ENCODE results near the gene DERA.
"Not testable (repeated sequence)": the region's sequence is repeated elsewhere in the genome, so short reads cannot be mapped to it uniquely, and the experiment has no call there.

DERA gene

DNA sequence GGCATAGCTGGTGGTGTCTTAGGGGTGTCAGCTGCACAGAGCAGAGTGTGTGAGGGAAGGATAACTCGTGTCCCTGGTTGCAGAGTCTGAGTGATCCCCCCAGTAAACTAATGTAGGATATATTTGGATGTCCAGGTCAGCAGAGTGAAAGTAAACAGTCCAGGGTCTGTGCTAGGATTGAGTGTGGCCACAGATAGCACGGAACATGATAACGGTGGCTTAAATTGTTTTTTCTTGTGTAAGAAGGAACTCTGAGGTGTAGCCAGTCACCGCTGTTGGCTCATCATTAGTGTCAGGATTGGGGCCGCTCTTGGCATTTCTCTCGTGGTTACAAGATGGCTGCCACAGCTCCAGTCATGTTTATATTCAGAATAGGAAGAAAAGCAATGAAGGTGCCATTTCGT, 97.3 kb downstream of the DERA start:
- DNase-seq (ENCODE audit: low read depth in 2 of 3, low spot score in 1 of 3), result no peak

DNA sequence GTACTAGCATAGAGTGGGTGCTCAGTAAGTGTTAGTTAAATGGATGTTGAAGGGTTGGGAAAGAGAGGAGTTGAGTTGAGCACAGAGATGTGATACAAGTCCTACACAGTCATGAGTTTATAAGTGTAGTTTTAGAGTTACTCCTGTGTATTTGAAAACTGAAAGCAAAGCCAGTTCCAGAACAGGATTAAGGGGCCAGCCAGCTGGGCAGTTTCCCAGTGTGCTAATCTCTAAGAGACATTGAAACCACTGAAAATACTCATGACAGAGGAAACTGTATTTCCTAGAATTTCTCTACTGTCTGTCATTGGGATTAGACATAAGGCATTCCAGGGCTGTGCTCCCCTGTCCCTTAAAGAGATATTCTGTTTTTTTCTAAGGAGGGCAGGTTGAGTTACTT, 101.0 kb downstream of the DERA start:
- no peak for DNase-seq (ENCODE audit: low read depth in 2 of 3, low spot score in 1 of 3)

DNA sequence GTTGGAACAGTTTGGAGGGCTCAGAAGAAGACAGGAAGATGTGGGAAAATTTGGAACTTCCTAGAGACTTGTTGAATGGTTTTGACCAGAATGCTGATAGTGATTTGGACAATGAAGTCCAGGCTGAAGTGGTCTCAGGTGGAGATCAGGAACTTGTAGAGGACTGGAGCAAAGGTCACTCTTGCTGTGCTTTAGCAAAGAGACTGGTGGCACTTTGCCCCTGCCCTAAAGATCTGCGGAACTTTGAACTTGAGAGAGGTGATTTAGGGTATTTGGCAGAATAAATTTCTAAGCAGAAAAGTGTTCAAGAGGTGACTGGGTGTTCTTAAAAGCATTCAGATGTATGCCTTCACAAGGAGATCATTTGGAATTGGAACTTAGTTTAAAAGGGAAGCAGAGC, 102.6 kb downstream of the DERA start:
- DNase-seq (ENCODE audit: low read depth in 2 of 3, low spot score in 1 of 3), result not testable (repeated sequence)

DNA sequence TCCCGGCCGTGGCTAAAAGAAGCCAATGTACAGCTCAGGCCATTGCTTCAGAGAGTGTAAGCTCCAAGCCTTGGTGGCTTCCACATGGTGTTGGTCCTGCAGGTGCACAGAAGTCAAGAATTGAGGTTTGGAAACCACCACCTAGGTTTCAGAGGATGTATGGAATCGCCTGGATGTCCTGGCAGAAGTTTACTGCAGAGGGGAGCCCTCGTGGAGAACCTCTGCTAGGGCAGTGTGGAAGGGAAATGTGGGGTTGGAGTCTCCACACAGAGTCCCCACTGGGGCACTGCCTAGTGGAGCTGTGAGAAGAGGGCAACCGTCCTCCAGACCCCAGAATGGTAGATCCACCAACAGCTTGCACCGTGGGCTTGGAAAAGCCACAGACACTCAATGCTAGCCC, 103.3 kb downstream of the DERA start:
- DNase-seq (ENCODE audit: low read depth in 2 of 3, low spot score in 1 of 3), result not testable (repeated sequence)

DNA sequence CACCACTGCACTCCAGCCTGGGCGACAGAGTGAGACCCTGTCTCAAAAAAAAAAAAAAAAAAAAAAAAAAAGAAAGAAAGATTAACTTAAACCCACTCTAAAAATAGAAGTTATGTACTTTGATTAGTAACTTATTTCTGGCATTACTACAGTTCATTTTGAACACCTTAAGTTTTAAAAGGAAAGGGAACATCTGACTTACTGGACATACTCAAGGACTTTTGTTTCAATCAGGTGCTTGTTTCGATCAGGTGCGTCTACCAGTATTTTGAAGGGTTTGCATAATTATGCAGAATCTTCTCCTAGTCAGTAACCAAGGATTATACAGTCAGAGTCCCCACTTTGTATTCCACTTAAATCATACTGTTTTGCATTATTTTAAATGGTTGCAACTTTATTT, 105.6 kb downstream of the DERA start:
- no peak for DNase-seq (ENCODE audit: low read depth in 2 of 3, low spot score in 1 of 3)

DNA sequence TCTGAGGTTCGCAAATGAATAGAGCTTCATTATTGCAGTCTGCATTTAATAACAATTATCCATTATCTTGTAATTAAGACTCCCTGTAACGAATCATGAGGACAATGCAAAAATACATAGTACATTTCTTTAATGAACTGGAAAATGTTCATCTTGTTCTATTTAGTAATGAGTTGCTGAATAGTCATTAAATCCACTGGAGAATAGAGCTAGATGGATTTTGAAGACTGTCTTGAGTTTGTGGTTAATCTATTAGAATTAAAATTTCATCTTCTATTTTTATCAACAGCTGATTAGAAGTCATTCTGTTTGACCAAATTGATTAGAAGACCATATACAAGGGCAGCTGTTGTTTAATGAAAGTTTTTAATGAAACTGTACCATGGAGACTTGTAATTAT, 107.2 kb downstream of the DERA start:
- no peak for DNase-seq (ENCODE audit: low read depth in 2 of 3, low spot score in 1 of 3)

DNA sequence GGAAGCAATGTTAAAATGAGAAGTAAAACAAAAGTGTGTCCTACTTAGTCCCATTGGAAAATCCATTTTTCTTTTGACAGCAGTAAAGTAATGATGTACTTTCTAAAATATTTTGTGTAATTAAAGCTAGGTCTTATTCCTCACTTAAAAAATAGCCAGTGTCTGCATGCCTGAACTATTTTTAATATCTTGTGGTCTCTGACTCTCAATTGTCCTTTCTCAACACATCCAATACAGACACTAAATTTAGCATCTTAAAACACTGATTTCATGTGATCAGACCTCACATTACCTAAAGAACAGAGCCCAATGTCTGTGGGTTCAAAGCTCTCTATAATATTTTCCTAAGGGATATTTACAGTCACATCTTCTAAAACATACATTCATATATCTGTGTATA, 108.0 kb downstream of the DERA start:
- no peak for DNase-seq (ENCODE audit: low read depth in 2 of 3, low spot score in 1 of 3)

DNA sequence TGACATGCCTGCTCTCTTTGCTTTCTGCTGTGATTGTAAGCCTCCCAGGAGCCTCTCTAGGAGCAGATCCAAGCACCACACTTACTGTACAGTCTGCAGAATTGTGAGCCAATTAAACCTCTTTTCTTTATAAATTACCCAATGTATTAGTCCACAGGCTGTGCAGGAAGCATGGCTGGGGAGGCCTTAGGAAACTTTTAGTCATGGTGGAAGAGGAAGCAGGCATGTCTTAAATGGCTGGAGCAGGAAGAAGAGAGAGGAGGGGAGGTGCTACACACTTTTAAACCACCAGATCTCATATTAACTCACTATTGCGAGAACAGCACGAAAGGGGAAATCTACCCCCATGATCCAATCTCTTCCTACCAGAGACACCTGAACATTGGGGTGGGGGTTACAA, 108.9 kb downstream of the DERA start:
- no peak for DNase-seq (ENCODE audit: low read depth in 2 of 3, low spot score in 1 of 3)

DNA sequence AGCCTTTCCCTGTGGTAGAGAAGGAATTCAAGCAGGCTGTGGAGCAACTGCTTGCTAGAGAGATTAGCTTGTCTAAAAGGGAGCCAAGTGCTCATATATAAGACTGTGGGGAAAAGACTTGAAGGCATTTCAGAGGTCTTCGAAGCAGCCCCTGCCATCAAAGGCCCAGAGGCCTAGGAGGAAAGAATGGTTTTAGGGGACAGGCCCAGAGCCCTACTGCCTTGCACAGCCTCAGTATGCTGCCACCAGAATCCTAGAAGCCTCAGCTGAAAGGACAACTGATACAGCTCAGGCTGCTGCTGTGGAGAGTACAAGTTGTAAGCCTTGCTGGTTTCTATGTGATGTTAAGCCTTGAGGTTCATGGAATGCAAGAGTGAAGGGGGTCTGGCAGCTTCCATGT, 109.9 kb downstream of the DERA start:
- DNase-seq (ENCODE audit: low read depth in 2 of 3, low spot score in 1 of 3), result no peak

DNA sequence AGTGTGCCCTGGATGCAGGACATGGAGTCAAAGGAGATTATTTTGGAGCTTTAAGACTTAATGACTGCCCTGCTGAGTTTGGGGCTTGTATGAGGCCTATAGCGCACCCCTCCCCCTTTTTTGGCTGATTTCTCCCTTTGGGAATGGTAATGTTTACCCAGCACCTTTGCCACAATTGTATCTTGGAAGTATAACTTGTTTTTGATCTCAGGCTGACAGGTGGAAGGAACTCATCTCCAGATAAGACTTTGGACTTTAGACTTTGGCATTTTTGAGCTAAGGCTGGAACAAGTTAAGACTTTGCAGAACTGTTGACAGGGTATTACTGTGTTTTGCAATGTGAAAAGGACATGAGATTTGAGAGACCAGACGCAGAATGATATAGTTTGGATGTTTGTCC, 110.5 kb downstream of the DERA start:
- DNase-seq (ENCODE audit: low read depth in 2 of 3, low spot score in 1 of 3), result no peak

DNA sequence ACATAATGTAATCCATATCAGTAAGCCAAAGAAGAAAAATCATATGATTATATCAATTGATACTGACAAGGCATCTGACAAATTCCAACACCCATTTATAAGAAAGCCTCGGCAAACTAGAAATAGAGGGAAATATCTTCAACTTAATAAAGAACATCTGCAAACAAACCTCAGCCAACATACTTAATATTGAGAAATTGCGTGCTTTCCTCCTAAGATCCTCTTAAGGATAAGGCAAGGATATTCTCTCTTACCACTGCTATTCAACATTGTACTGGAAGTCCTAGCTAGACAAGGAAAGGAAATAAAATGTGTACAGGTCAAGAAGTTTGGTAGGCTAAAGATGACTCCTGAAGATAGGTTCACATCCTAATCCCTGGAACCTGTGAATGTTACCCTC, 115.9 kb downstream of the DERA start:
- DNase-seq (ENCODE audit: low read depth in 2 of 3, low spot score in 1 of 3), result no peak

DNA sequence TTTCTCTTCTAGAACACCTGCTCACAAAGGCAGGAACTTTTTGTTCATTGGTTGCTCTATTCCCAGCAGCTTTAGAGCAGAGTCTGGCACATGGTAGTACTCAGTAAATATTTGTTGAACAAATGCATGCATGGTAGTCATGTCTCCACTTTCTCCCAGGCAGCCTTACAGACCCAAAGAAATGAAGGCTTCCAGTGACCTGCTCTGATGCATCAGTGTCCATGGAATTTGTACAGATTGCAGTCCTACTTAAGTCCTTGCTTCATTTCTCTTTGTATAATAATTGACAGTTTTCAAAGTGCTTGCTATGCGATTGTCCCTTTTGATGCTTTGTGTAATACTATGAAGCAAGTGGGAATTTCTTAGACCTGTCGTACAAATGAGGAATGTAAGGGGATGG, 119.6 kb downstream of the DERA start:
- DNase-seq (ENCODE audit: low read depth in 2 of 3, low spot score in 1 of 3), result no peak

DNA sequence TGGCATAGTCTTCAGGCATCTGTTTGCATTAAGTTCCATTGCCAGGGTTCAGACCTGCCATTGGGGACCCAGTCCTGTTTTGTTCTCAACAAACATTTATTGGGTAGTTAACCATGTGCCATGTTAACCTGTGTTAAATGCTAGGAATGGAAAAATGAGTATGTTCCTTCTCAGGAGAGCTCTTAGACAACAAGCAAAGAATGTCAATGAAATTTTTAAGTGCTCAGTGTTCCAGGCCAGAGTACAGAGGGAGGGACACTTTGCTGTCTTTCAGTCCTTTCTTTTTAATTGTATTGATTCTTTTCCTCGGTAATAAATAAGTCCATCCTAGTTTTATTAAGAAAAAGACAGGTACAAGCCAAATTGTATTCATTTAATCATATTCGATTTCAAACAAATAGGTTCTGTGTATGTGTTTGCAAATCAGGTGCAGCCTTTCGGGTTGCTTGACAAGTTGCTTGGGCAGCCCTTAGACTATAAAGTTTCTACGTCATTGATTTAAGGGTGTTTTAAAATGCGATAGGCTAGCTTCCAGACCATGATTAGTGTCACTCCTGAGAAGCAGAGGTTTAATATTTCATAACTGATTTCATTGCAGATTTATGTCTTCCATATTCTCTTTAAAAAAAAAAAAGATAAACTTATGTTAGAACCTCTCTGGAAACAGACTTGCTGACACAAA, 123.1 kb downstream of the DERA start:
- DNase-seq (ENCODE audit: low read depth in 2 of 3, low spot score in 1 of 3), result no peak

DNA sequence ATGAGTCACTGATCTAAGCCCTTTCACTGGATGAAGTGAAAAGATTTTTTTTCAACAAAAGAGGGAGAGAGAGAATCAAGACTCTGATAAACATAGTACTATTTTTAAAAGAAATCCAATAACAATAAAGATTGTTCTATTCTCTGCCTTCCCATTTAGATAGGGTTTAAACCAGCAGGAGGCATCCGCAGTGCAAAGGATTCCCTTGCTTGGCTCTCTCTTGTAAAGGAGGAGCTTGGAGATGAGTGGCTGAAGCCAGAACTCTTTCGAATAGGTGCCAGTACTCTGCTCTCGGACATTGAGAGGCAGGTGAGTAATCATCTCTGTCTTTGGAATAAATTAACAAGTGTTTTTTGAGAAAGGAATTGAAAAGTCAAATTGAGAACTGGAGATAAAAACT, 124.9 kb downstream of the DERA start:
- DNase-seq (ENCODE audit: low read depth in 2 of 3, low spot score in 1 of 3), result no peak

DNA sequence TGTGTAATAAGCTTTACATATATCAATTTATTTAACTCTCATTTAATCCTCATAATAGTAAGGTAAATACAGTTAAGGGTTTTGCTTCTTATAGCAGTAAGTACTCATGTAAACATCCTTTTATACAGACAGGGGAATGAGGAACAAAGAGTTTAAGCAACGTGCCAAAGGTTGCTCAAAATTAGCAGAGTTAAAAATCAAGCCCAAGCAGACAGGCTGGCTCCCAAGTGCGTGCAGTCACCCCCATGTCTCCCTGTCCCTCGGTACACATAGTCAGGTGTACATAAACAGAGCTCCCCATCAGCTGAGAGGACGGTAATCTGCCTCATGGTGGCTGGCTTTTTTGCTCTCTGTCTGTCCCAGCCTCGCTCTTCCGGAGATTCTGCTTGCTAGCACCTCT, 126.4 kb downstream of the DERA start:
- no peak for DNase-seq (ENCODE audit: low read depth in 2 of 3, low spot score in 1 of 3)

DNA sequence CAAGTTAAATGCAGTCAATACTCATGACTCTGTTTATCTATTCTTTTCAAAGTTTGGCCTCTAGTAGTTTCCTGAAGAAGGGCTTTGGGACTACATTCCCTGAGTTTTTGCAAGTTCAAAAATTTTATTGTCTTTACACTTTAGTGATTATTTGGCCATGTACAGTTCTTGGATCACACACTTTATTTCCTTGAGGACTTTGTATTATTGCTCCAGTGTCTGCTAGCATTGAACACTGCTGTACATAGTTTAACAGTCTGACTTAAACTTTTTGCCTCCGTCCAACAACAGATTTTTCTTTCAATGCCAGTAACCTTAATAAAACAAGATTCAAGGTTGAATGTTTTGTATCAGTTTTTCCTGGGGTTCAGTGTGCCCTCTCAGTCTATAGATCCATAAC, 132.3 kb downstream of the DERA start:
- DNase-seq (ENCODE audit: low read depth in 2 of 3, low spot score in 1 of 3), result no peak

DNA sequence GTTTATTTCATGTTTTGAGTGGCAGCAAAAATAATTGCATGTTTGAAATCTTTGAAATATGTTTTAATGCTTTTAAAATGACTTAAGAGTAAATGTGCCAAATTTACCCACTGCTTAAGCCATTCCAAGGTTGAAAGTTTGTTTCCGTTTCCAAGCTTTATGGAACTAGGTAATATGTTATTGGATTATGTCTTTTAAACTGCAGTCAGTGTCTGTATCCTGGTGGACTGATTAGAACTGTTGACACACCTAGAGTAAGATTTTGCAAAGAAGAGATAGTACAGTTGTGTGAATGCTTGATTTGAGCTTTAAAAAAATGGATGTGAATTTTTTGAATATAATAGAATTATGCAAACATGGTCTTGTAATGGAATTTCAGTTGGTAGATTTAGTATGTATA, 135.1 kb downstream of the DERA start:
- no peak for DNase-seq (ENCODE audit: low read depth in 2 of 3, low spot score in 1 of 3)

DNA sequence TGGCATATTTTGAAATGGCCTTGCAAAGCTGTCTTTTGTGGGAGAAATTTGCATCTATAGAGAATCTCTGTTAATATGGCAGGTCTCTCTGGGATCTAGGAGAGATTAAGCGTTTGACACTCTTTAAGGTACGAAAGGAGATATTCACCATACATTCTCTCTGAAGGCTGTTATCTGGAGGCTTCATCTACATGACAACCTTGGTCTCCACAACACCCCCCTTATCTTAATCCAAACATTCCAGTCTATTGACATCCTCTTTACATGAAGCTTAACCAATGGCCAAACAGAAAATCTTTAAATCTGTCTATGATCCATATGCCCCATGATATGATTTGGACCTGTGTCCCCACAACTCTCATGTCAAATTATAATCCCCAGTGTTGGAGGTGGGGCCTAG, 137.4 kb downstream of the DERA start:
- DNase-seq (ENCODE audit: low read depth in 2 of 3, low spot score in 1 of 3), result no peak

DNA sequence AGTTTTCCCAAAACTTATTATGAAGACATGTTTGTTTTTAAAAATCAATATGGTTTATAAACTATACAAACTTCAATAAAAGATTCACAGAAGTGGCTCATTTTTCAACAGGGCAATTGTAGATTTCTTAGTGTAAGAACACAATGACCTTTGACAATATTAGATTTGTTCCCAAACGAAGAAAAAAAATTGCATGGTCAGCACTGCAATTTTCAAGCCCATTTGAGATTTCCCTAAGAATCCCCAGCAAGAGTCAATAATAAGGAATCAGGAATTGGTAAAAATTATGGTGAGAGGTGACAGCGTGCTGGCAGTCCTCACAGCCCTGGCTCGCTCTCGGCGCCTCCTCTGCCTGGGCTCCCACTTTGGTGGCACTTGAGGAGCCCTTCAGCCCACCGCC, 145.8 kb downstream of the DERA start:
- DNase-seq (ENCODE audit: low read depth in 2 of 3, low spot score in 1 of 3), result no peak

DNA sequence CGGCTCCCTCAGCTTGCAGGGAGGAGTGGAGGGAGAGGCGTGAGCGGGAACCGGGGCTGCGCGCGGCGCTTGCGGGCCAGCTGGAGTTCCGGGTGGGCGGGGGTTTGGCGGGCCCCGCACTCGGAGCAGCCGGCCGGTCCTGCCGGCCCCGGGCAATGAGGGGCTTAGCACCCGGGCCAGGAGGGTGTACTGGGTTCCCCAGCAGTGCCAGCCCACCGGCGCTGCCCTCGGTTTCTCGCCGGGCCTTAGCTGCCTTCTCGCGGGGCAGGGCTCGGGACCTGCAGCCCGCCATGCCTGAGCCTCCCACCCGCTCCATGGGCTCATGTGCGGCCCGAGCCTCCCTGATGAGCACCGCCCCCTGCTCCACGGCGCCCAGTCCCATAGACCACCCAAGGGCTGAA, 146.2 kb downstream of the DERA start:
- not testable (repeated sequence) for DNase-seq (ENCODE audit: low read depth in 2 of 3, low spot score in 1 of 3)

DNA sequence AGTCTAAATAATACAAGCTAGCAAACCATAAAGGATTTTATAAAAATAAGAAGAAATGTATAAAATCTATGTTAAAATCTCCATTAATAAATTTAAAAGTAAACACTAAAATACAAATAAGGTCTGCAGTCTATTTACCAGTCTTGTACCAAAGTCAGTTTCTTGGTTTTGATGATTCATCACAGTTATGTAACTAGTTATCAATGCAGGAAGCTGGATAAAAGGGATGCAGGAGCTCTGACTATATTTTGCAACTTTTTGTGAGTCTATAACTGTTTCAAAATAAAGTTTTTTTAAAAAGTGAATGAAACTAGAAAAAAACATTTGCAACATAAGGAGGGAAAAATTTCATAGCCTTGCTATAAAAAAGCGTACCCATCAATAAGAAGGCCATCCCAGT, 151.5 kb downstream of the DERA start:
- DNase-seq (ENCODE audit: low read depth in 2 of 3, low spot score in 1 of 3), result no peak

DNA sequence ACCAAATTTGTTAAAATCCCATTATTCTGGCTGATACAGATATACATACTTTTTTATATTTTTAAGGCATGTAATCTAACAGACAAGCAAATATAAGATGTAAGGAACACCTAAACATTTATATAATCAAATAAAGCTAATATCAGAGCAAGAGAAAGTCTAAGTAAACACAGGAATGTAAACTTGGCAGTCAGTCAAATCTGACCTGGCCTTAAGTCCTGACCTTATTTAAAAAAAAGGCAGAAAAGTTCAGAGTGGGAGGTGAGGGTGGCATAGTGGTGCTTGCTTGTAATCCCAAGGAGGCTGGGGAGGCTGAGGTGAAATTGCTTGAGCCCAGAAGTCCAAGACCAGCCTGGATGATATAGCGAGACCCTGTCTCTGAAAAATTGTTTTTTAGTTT, 152.6 kb downstream of the DERA start:
- DNase-seq (ENCODE audit: low read depth in 2 of 3, low spot score in 1 of 3), result no peak

DNA sequence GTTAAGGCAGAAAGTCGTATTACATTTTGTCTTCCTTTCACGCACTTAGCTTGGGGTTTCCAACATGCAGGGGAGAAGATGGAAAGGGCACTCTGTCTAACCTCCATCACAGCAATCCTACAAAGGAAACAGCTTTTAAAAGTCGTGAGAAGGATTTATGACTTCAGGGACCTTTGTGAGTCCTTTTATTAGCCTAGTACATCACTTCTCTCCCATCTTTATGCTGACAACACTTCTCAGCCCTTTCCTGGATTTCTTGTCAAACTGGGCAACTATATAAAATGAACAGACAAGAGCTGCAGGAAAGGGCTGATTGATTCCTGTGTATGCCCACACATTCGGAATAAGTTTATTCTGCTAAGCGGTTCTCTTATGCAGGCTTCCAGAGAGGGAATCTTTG, 159.0 kb downstream of the DERA start:
- DNase-seq (ENCODE audit: low read depth in 2 of 3, low spot score in 1 of 3), result no peak

DNA sequence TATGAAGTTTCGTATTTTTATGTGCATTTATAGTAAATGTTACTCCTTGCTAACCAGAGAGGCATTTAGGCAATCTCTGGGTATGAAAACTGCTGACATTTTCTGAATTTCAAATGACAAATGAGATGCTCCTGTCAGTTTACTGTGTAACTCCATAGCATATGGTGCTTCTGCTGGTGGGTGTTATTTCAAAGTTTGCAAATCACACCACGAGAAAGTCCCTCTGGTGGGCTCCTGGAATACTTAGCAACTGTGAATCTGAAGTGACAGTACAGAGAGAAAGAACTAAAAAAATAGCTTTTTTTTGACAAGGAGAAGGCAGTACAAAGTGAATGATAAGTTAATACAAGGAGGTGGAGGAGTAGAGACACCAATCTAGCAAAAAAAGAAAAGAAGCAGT, 161.5 kb downstream of the DERA start:
- DNase-seq (ENCODE audit: low read depth in 2 of 3, low spot score in 1 of 3), result no peak
